ENCODE results near the gene ITPK1.

The ITPK1 gene

DNA sequence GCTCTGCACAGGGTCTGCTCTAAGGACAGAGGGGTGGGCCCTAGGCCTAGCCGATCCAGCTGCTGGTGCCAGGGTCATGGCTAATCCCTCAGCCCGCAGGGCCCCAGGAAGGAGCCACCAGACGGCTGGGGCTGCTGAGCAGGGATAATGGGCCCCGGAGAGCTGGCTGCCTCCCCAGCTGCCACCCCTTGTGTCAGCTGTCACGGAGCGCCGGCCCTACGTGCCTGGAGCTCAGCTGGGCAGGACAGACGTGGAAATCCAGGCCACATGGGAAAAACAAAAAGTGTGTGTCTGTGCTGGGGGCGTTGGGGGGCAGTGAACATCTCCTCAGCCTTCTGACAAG is 156.6 kb downstream of the ITPK1 start:
- TF ChIP-seq, protein P1, sequence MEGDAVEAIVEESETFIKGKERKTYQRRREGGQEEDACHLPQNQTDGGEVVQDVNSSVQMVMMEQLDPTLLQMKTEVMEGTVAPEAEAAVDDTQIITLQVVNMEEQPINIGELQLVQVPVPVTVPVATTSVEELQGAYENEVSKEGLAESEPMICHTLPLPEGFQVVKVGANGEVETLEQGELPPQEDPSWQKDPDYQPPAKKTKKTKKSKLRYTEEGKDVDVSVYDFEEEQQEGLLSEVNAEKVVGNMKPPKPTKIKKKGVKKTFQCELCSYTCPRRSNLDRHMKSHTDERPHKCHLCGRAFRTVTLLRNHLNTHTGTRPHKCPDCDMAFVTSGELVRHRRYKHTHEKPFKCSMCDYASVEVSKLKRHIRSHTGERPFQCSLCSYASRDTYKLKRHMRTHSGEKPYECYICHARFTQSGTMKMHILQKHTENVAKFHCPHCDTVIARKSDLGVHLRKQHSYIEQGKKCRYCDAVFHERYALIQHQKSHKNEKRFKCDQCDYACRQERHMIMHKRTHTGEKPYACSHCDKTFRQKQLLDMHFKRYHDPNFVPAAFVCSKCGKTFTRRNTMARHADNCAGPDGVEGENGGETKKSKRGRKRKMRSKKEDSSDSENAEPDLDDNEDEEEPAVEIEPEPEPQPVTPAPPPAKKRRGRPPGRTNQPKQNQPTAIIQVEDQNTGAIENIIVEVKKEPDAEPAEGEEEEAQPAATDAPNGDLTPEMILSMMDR (IDR thresholded peaks at IDR 0.05; ENCODE audit: borderline replicate concordance, insufficient read depth, low read depth, low read length): no peak
- H3K4me3 ChIP-seq (ENCODE audit: low read depth, low read length): no peak overlapping the region

DNA sequence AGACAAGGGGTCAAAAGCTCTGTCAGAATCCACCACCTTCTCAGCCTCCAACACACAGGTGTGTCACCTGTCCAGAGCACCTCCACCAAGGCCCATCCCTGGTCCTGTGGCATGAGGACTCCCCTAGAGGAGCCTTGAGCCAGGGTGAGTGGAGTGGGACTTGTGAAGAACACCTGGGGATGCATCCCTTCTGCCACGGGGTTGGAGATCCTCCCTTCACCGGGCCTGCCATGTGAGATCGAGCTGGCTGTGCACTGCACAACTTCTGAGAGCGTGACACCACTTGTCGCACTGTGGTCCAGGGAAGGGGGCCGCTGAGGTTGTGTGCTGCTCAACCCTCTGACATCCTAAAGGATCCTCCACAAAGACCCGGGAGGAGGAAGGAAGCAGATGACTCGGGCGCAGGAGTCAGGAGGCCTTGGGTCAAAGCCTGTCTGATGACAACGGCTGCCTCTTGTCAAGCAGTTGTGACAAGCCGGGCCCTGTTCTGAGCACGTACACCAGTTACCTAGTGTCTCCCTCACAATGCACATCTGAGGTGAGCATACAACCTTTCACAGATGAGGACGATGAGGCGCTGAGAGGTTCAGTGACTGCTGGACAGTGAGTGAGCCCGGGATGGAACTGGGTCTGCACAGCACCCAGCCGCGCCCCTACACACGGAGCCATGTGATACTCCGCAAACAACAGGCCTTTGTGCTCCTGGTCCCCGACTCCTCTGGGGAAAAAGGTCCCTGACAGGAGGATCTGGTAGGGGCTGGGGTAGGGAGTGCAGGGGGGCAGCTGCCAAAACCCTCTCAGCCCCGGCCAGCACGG is 157.1 kb downstream of the ITPK1 start:
- TF ChIP-seq, protein P1 (IDR thresholded peaks at IDR 0.05; ENCODE audit: borderline replicate concordance, insufficient read depth, low read depth, low read length): no peak
- no peak overlapping the region for H3K4me3 ChIP-seq (ENCODE audit: low read depth, low read length)

DNA sequence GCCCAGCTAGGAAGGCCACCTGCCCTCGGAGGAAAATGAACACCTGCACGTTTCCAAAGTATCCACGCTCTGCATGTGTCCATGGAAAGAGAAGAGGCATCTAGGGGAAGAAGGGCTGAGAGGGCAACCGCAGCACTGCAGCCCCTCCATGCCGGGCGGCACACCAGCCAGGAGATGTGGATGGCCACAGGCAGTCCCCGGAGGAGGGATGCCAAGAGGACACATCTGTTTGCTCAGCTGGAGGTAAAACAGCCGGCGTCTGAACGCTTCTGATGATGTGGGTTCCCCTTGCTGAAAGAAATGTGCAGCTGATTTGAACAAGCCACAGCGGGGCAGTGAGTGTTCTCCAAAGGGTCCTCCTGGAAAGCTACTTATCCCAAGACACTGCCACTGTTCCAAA is 158.8 kb downstream of the ITPK1 start:
- TF ChIP-seq, protein P1 (IDR thresholded peaks at IDR 0.05; ENCODE audit: borderline replicate concordance, insufficient read depth, low read depth, low read length): no peak
- H3K4me3 ChIP-seq (ENCODE audit: low read depth, low read length): no peak overlapping the region

DNA sequence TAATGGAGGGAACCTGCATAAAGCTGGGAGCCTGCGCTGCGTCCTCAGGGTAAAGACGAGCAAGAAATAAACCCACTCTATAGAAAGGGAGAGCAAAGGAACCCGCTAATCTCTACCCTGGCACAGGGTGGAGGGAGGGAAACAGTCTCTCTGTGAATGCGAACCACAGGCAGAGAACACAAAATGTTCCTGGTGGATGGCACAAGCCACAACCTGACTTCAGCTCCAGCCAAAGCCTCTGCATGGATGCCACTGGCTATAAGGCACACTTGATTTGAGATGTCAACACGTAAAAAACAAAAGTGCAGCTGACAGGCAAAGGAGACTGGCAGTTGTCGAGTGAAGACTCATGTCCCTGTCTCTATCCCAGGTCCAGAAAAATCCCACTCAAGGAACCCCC is 160.3 kb downstream of the ITPK1 start:
- no peak overlapping the region for H3K4me3 ChIP-seq (ENCODE audit: low read depth, low read length)
- TF ChIP-seq, protein P1 (IDR thresholded peaks at IDR 0.05; ENCODE audit: borderline replicate concordance, insufficient read depth, low read depth, low read length): no peak

DNA sequence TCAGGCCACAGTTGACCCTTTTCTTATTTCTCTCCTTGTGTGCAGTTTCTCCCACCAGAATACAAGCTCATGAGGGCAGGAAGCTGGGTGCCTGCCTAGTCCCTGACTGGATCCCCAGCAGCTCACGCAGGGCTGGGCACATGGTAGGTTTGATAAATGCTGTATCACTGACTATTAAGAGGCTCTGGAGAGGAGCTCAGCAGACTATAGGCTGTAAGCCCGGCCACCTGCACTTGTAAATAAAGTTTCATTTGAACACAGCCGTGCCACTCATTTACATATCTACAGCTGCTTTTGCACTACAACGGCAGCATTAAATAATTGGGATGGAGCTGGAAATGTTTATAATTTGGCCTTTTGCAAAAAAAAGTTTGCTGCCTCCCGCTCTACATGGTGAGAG is 160.8 kb downstream of the ITPK1 start:
- TF ChIP-seq, protein P1 (IDR thresholded peaks at IDR 0.05; ENCODE audit: borderline replicate concordance, insufficient read depth, low read depth, low read length): no peak
- no peak overlapping the region for H3K4me3 ChIP-seq (ENCODE audit: low read depth, low read length)

DNA sequence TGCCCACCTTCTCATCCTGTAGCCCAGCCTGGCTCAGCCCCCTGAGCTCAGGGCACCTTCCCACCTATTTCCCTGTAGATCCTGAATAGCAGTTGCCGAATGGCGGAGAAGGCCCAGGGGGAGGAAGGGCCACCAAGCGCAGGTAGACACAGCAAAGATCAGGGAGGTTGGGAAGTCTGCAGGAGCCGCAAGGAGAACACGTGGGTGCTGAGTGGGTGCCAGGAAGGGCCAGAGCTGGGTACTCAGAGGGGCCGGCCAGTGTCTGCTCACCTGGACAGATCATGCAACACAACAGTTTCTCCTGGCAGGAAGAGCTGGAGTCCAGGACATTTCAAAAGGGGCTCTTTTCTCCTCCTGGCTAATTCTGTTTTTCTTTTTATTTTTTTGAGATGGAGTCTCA is 162.2 kb downstream of the ITPK1 start:
- no peak overlapping the region for H3K4me3 ChIP-seq (ENCODE audit: low read depth, low read length)
- TF ChIP-seq, protein P1 (IDR thresholded peaks at IDR 0.05; ENCODE audit: borderline replicate concordance, insufficient read depth, low read depth, low read length): no peak

All from GM12875 (cell line).